Measurements from ENCODE around the gene OXTR. TPM values are rescaled to one million over a fixed set of nuclear protein-coding genes. Genes with fewer than 3 reads are reported as not detected.

The OXTR gene
- total and polyA plus RNA-seq, 2 experiments from 2014 or later = 5.5 to 9.3 TPM

DNA sequence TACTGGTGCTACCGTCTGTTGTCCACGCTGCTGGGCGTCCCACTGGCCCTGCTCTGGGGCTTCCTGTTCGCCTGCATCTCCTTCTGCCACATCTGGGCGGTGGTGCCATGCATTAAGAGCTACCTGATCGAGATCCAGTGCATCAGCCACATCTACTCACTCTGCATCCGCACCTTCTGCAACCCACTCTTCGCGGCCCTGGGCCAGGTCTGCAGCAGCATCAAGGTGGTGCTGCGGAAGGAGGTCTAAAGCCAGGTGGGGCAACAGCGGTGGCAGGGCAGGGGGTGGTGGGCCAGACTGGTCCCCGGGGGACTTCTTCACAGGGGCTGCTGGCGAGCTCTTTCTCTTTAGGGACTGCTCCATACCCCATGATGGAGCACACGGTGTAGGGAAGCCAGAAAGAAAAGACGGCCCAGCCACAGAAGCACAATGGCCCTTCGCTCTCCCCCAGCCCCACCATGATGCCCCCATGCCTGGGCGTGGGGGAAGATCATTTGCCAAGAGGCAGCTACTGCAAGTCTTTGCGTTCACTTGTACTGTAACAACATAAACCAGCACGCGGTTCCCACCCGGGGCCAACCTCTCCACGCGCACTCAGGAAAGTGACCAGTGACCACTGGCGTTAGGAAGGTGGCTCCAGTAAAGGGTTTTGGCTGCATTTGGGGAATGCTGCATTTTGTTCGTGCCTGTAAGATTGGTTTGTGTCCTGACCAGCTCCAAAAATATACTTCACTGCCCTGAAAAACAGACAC is 23.6 kb downstream of the OXTR start:
- H3K36me3 ChIP-seq (ENCODE audit: insufficient read depth) = no peaks in the 10 kb centered on the region
- TF ChIP-seq NANOG (IDR thresholded peaks at IDR 0.05; ENCODE audit: borderline replicate concordance) = no peak
- no peak for TF ChIP-seq ZNF331 (CRISPR knock-in tag; IDR thresholded peaks at IDR 0.05; ENCODE audit: low read depth)
- no peak for TF ChIP-seq EZH2 (IDR thresholded peaks at IDR 0.05; ENCODE audit: low read depth, unreplicated experiment)
- TF ChIP-seq JUNB (IDR thresholded peaks at IDR 0.05; ENCODE audit: unreplicated experiment) = no peak
- no peak for TF ChIP-seq ETS1 (IDR thresholded peaks at IDR 0.05)
- TF ChIP-seq, protein P1, sequence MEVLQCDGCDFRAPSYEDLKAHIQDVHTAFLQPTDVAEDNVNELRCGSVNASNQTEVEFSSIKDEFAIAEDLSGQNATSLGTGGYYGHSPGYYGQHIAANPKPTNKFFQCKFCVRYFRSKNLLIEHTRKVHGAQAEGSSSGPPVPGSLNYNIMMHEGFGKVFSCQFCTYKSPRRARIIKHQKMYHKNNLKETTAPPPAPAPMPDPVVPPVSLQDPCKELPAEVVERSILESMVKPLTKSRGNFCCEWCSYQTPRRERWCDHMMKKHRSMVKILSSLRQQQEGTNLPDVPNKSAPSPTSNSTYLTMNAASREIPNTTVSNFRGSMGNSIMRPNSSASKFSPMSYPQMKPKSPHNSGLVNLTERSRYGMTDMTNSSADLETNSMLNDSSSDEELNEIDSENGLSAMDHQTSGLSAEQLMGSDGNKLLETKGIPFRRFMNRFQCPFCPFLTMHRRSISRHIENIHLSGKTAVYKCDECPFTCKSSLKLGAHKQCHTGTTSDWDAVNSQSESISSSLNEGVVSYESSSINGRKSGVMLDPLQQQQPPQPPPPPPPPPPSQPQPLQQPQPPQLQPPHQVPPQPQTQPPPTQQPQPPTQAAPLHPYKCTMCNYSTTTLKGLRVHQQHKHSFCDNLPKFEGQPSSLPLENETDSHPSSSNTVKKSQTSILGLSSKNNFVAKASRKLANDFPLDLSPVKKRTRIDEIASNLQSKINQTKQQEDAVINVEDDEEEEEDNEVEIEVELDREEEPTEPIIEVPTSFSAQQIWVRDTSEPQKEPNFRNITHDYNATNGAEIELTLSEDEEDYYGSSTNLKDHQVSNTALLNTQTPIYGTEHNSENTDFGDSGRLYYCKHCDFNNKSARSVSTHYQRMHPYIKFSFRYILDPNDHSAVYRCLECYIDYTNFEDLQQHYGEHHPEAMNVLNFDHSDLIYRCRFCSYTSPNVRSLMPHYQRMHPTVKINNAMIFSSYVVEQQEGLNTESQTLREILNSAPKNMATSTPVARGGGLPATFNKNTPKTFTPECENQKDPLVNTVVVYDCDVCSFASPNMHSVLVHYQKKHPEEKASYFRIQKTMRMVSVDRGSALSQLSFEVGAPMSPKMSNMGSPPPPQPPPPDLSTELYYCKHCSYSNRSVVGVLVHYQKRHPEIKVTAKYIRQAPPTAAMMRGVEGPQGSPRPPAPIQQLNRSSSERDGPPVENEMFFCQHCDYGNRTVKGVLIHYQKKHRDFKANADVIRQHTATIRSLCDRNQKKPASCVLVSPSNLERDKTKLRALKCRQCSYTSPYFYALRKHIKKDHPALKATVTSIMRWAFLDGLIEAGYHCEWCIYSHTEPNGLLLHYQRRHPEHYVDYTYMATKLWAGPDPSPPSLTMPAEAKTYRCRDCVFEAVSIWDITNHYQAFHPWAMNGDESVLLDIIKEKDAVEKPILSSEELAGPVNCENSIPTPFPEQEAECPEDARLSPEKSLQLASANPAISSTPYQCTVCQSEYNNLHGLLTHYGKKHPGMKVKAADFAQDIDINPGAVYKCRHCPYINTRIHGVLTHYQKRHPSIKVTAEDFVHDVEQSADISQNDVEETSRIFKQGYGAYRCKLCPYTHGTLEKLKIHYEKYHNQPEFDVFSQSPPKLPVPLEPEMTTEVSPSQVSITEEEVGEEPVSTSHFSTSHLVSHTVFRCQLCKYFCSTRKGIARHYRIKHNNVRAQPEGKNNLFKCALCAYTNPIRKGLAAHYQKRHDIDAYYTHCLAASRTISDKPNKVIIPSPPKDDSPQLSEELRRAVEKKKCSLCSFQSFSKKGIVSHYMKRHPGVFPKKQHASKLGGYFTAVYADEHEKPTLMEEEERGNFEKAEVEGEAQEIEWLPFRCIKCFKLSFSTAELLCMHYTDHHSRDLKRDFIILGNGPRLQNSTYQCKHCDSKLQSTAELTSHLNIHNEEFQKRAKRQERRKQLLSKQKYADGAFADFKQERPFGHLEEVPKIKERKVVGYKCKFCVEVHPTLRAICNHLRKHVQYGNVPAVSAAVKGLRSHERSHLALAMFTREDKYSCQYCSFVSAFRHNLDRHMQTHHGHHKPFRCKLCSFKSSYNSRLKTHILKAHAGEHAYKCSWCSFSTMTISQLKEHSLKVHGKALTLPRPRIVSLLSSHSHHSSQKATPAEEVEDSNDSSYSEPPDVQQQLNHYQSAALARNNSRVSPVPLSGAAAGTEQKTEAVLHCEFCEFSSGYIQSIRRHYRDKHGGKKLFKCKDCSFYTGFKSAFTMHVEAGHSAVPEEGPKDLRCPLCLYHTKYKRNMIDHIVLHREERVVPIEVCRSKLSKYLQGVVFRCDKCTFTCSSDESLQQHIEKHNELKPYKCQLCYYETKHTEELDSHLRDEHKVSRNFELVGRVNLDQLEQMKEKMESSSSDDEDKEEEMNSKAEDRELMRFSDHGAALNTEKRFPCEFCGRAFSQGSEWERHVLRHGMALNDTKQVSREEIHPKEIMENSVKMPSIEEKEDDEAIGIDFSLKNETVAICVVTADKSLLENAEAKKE (CRISPR knock-in tag; IDR thresholded peaks at IDR 0.05) = no peak
- no peak for TF ChIP-seq CREB1 (CRISPR knock-in tag; IDR thresholded peaks at IDR 0.05; ENCODE audit: low read depth)
- no peak for TF ChIP-seq EZH2phosphoT487 (IDR thresholded peaks at IDR 0.05; ENCODE audit: unreplicated experiment)
- H3K4me1 Mint-ChIP-seq = peaks cover 29% of the 10 kb centered on the region
- H4K20me1 ChIP-seq (replicated peaks; ENCODE audit: insufficient read depth) = no peaks in the 10 kb centered on the region
- H3K9me2 ChIP-seq (ENCODE audit: insufficient read depth) = no peaks in the 10 kb centered on the region
- H3K4me3 ChIP-seq = no peak overlapping the region
- no peak overlapping the region for H2AFZ ChIP-seq
- DNase-seq (ENCODE audit: low spot score) (no peak), ATAC-seq (no peak)
- H3K4me3 Mint-ChIP-seq = no peak overlapping the region
- no peak overlapping the region for H3K27ac Mint-ChIP-seq
- H3K27me3 Mint-ChIP-seq (ENCODE audit: insufficient read depth, low read depth, poor library complexity) = peaks cover 14% of the 10 kb centered on the region
- no peak overlapping the region for H3K4me2 ChIP-seq
- H3K4me1 ChIP-seq (ENCODE audit: insufficient read depth) = peaks cover 25% of the 10 kb centered on the region
- H3K9me3 Mint-ChIP-seq = no peaks in the 10 kb centered on the region
- H3K27ac ChIP-seq (ENCODE audit: low read depth) = no peak overlapping the region
- H3K36me3 Mint-ChIP-seq (ENCODE audit: low read depth) = no peaks in the 10 kb centered on the region
- no peaks in the 10 kb centered on the region for H3K79me2 ChIP-seq (replicated peaks; ENCODE audit: insufficient read depth)
- no peaks in the 10 kb centered on the region for H3K27me3 ChIP-seq (ENCODE audit: insufficient read depth)
- H3F3A ChIP-seq (replicated peaks; ENCODE audit: low read depth) = no peaks in the 10 kb centered on the region
